PC-9 (cell line): Measurements from ENCODE around the gene BMPR1B.

Source experiments
- CTCF ChIP-seq: fragments of 200-600 bp; sonication (generic); conservative IDR thresholded peaks from 2 replicates; pipeline ENCODE4 v1.6.1; 2017; ENCODE audit warnings: mixed run types, antibody characterized with exemption, mild to moderate bottlenecking, moderate library complexity
- EZH2 ChIP-seq: fragments of 200-600 bp; sonication (generic); IDR thresholded peaks from 2 replicates; pipeline ENCODE4 v1.8.0; 2017; ENCODE audit warnings: antibody characterized with exemption, low read depth

- TF ChIP-seq CTCF (no peak), EZH2 (no peak)
Observed at GRCh38 chr4:95120456-95120855, 362.7 kb downstream of the BMPR1B start.
